GM12878 (cell line): ENCODE measurements around the gene DUSP22. TPM values are rescaled to one million over a fixed set of nuclear protein-coding genes. Genes with fewer than 3 reads are reported as not detected.

Source experiments
- BMI1 ChIP-seq: fragments of 450-650 bp; IDR thresholded peaks from 2 replicates; pipeline ENCODE4 v1.6.1; 2016; ENCODE audit warnings: mild to moderate bottlenecking, moderate library complexity, borderline replicate concordance
- CBX3 ChIP-seq: fragments of 200-600 bp; sonication (generic); IDR thresholded peaks from 2 replicates; pipeline ENCODE4 v1.6.1; 2016; ENCODE audit warnings: low read depth, borderline replicate concordance
- CHD4 ChIP-seq: fragments of 200-600 bp; sonication (generic); IDR thresholded peaks from 2 replicates; pipeline ENCODE4 v1.6.1; 2016; ENCODE audit warnings: mild to moderate bottlenecking
- DPF2 ChIP-seq: fragments of 450-650 bp; IDR thresholded peaks from 2 replicates; pipeline ENCODE4 v1.6.1; 2017; ENCODE audit warnings: mild to moderate bottlenecking
- EED ChIP-seq: sonication (generic); IDR thresholded peaks from 2 replicates; pipeline ENCODE4 v1.6.1; 2016; ENCODE audit warnings: antibody characterized with exemption, low read depth
- EGR1 ChIP-seq, 2 experiments: IDR thresholded peaks; 1 replicate in 1 of 2; 2 replicates in 1 of 2; pipeline ENCODE4 v1.6.1; 2011 to 2012; ENCODE audit warnings: low read depth in 2 of 2, low read length in 2 of 2, borderline replicate concordance in 1 of 2, mild to moderate bottlenecking in 1 of 2, moderate library complexity in 1 of 2
- NKRF ChIP-seq: fragments of 450-650 bp; conservative IDR thresholded peaks from 2 replicates; pipeline ENCODE4 v1.6.1; 2017; ENCODE audit warnings: mild to moderate bottlenecking, moderate library complexity
- POLR2AphosphoS2 ChIP-seq: IDR thresholded peaks from 2 replicates; pipeline ENCODE4 v1.6.1; 2011; ENCODE audit warnings: low read depth, mild to moderate bottlenecking, low read length, improper control_type of control experiment, moderate library complexity
- RBBP5 ChIP-seq: fragments of 200-600 bp; sonication (generic); conservative IDR thresholded peaks from 2 replicates; pipeline ENCODE4 v1.6.1; 2016
- SMAD5 ChIP-seq: IDR thresholded peaks from 2 replicates; pipeline ENCODE4 v1.6.1; 2016; ENCODE audit warnings: antibody characterized with exemption, low read depth
- SREBF2 ChIP-seq: IDR thresholded peaks from 2 replicates; pipeline ENCODE4 v1.6.1; 2012; ENCODE audit warnings: mild to moderate bottlenecking, low read length
- SRF ChIP-seq, 2 experiments: IDR thresholded peaks; 2 replicates each; pipeline ENCODE4 v1.6.1; 2011; ENCODE audit warnings: low read depth in 2 of 2, low read length in 2 of 2, mild to moderate bottlenecking in 1 of 2, moderate library complexity in 1 of 2
- TARDBP ChIP-seq: IDR thresholded peaks from 2 replicates; pipeline ENCODE4 v1.6.1; 2016; ENCODE audit warnings: borderline replicate concordance
- ZBTB33 ChIP-seq: fragments of 450-650 bp; IDR thresholded peaks from 2 replicates; pipeline ENCODE4 v1.6.1; 2017; ENCODE audit warnings: mild to moderate bottlenecking
- ZNF384 ChIP-seq: IDR thresholded peaks from 2 replicates; pipeline ENCODE4 v1.6.1; 2012; ENCODE audit warnings: low read depth, mild to moderate bottlenecking, low read length, improper control_type of control experiment, borderline replicate concordance
- polyA plus RNA-seq, 11 experiments: library from polyadenylated mRNA; depleted of rRNA in 4 of 11; unstranded in 6 of 11; stranded (reverse) in 5 of 11; fragments of >200 nt; fragmentation: Nextera tagmentation in 4 of 11; fragmentation: Illumina TruSeq in 1 of 11; extraction: Ambion mirVana in 4 of 11; extraction: Trizol in 1 of 11; gene quantifications; 1 replicate in 1 of 11; 2 replicates in 10 of 11; pipeline versions ENCODE4 v1.2.1 to v1.2.3, GENCODE V29; 2011 to 2016; ENCODE audit warnings: inconsistent platforms in 2 of 11, missing spikeins in 2 of 11, low read depth in 1 of 11
- total RNA-seq, 4 experiments: library from RNA; depleted of rRNA in 3 of 4; stranded (reverse); fragments of >200 nt in 3 of 4; fragmentation: Illumina TruSeq in 1 of 4; extraction: Trizol in 1 of 4; gene quantifications; 2 replicates each; pipeline versions ENCODE4 v1.2.1 to v1.2.3, GENCODE V29; 2013 to 2021
- TF ChIP-seq, protein P1 (sequence below): fragments of 450-650 bp; formaldehyde crosslinking; IDR thresholded peaks from 2 replicates; pipeline ENCODE4 v1.4.0; 2022; ENCODE audit warnings: mild to moderate bottlenecking, moderate library complexity

DUSP22 gene
- total and polyA plus RNA-seq, 10 of the 15 experiments (the other 5 are each of a cell fraction or from before 2014, with no cell fraction given) = 78.9 to 156 (median 107) TPM

DNA sequence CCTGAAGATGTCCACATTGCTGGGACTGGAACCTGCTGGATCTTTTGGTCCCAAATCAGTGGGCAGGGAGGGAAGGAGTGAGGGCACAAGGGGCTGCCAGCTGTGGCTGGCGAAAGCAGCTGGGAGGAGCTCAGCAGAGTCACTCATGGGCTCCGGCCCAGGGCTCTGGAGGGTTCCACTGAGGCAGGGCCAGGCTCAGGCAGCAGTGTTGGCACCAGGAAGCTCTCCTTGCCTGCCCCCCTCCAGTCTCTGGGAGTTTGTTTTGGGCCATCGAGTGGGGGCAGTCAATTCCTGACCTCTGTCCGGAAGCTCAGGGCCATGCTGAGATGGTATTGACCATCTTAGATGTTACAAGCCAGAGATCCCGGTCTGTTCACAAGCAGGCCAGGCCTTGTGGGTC, 60.2 kb downstream of the DUSP22 start (continued):
- TF ChIP-seq TARDBP = no peak
- no peak for TF ChIP-seq EGR1 (IDR thresholded peaks at IDR 0.05; ENCODE audit: borderline replicate concordance in 1 of 2, low read depth in 2 of 2, low read length in 2 of 2)
- TF ChIP-seq BMI1 = no peak
- TF ChIP-seq, protein P1, sequence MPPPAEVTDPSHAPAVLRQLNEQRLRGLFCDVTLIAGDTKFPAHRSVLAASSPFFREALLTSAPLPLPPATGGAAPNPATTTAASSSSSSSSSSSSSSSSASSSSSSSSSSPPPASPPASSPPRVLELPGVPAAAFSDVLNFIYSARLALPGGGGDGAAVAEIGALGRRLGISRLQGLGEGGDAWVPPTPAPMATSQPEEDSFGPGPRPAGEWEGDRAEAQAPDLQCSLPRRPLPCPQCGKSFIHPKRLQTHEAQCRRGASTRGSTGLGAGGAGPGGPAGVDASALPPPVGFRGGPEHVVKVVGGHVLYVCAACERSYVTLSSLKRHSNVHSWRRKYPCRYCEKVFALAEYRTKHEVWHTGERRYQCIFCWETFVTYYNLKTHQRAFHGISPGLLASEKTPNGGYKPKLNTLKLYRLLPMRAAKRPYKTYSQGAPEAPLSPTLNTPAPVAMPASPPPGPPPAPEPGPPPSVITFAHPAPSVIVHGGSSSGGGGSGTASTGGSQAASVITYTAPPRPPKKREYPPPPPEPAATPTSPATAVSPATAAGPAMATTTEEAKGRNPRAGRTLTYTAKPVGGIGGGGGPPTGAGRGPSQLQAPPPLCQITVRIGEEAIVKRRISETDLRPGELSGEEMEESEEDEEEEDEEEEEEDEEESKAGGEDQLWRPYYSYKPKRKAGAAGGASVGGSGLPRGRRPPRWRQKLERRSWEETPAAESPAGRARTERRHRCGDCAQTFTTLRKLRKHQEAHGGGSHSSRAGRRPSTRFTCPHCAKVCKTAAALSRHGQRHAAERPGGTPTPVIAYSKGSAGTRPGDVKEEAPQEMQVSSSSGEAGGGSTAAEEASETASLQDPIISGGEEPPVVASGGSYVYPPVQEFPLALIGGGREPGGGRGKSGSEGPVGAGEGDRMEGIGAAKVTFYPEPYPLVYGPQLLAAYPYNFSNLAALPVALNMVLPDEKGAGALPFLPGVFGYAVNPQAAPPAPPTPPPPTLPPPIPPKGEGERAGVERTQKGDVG (CRISPR knock-in tag) = no peak
- 0 out of 2 replicates have a peak, but pooled peaks have one; percentile 17 for TF ChIP-seq POLR2AphosphoS2
- no peak for TF ChIP-seq EED
- no peak for TF ChIP-seq SREBF2
- no peak for TF ChIP-seq SRF (IDR thresholded peaks at IDR 0.05; ENCODE audit: low read depth in 2 of 2, low read length in 2 of 2)
- TF ChIP-seq CHD4 = no peak
- no peak for TF ChIP-seq DPF2
- no peak for TF ChIP-seq NKRF
- no peak for TF ChIP-seq CBX3
- 0 out of 2 replicates have a peak, but pooled peaks have one; percentile 1 for TF ChIP-seq SMAD5
- TF ChIP-seq ZNF384 = no peak
- TF ChIP-seq RBBP5 = no peak
- TF ChIP-seq ZBTB33 = no peak
